Measurements from ENCODE around the gene CABLES2. TPM values are rescaled to one million over a fixed set of nuclear protein-coding genes. Genes with fewer than 3 reads are reported as not detected.
A peak's percentile ranks its signal among the peaks of the same experiment; 100 is the strongest.

Gene CABLES2
- total RNA-seq, 1 donor from 2014 or later, result 9.3 TPM

DNA sequence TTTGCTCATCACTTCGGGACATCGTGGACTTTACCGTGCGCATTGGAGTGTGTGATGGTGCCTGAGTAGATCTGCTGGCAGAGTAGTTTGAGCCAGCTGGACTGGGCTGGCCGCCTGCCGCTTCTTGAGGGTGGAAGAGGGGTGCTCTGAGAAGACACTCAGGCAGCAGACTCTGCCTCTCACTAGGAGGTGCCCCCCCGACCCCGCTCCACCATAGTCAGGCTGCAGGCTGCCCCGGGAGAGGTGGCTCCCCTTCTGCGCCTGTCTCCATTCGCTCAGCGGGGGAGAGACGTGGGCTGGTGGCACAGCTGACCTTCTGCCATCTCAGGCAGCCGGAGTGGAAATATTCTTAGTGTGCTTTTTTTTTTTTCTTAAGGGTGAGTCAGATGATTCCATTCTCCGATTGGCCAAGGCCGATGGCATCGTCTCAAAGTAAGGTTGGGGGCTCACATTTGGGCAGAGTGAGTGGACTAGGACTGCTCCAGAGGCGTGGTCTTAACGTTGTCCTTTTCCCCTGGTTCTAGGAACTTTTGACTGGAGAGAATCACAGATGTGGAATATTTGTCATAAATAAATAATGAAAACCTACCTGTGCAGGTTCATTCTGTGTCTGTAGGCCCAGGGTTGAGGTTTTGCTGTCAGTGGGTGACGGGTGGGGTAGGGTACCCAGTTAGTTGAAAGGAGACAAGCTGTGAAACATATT, 19.0 kb downstream of the CABLES2 start:
- Mint-ChIP-seq H3K27me3 (ENCODE audit: unreplicated experiment) (peaks cover 6% of the 10 kb centered on the region), H3K9me3 (ENCODE audit: unreplicated experiment) (no peaks in the 10 kb centered on the region), H3K27ac (ENCODE audit: unreplicated experiment) (peak overlapping the region; percentile 30), H3K4me3 (ENCODE audit: unreplicated experiment) (peak overlapping the region; percentile 95), H3K4me1 (ENCODE audit: unreplicated experiment) (peaks cover 20% of the 10 kb centered on the region), H3K36me3 (ENCODE audit: low read depth, unreplicated experiment) (peaks cover 18% of the 10 kb centered on the region)
- TF ChIP-seq, protein P1, sequence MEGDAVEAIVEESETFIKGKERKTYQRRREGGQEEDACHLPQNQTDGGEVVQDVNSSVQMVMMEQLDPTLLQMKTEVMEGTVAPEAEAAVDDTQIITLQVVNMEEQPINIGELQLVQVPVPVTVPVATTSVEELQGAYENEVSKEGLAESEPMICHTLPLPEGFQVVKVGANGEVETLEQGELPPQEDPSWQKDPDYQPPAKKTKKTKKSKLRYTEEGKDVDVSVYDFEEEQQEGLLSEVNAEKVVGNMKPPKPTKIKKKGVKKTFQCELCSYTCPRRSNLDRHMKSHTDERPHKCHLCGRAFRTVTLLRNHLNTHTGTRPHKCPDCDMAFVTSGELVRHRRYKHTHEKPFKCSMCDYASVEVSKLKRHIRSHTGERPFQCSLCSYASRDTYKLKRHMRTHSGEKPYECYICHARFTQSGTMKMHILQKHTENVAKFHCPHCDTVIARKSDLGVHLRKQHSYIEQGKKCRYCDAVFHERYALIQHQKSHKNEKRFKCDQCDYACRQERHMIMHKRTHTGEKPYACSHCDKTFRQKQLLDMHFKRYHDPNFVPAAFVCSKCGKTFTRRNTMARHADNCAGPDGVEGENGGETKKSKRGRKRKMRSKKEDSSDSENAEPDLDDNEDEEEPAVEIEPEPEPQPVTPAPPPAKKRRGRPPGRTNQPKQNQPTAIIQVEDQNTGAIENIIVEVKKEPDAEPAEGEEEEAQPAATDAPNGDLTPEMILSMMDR (IDR thresholded peaks at IDR 0.05; ENCODE audit: unreplicated experiment), result no peak
- DNase-seq (ENCODE audit: low spot score), result no peak

DNA sequence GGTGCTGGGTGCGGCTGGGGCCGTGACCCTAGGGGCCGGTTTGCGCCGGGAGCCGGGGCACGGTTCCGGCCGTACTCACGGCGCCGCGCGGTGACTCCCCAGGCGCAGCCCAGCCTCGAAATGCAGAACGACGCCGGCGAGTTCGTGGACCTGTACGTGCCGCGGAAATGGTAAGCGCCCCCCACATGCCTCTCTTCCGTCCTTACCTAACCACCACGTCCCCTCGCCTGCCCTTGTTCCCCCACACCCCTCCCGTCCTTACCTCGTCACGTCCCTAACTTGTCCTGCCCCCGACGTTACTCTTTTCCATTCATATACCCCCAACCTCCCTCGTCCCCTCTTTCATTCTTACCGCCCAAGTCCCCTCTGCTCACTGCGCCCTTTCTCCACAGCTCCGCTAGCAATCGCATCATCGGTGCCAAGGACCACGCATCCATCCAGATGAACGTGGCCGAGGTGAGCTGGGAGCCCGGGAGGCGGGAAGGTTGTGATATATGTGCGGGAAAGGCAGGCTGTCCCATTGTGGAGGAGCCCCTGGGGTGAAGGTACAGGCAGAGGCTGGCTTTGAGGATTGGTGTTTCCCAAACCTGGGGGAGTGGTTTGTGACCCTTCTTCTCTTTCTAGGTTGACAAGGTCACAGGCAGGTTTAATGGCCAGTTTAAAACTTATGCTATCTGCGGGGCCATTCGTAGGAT, 19.7 kb downstream of the CABLES2 start:
- no peak for DNase-seq (ENCODE audit: low spot score)
- H3K36me3 Mint-ChIP-seq (ENCODE audit: low read depth, unreplicated experiment), result peaks cover 18% of the 10 kb centered on the region
- peak overlapping the region; percentile 42 for H3K27ac Mint-ChIP-seq (ENCODE audit: unreplicated experiment)
- H3K4me1 Mint-ChIP-seq (ENCODE audit: unreplicated experiment), result peaks cover 20% of the 10 kb centered on the region
- TF ChIP-seq, protein P1 (IDR thresholded peaks at IDR 0.05; ENCODE audit: unreplicated experiment), result no peak
- peak overlapping the region; percentile 95 for H3K4me3 Mint-ChIP-seq (ENCODE audit: unreplicated experiment)
- no peaks in the 10 kb centered on the region for H3K9me3 Mint-ChIP-seq (ENCODE audit: unreplicated experiment)
- peaks cover 6% of the 10 kb centered on the region for H3K27me3 Mint-ChIP-seq (ENCODE audit: unreplicated experiment)

DNA sequence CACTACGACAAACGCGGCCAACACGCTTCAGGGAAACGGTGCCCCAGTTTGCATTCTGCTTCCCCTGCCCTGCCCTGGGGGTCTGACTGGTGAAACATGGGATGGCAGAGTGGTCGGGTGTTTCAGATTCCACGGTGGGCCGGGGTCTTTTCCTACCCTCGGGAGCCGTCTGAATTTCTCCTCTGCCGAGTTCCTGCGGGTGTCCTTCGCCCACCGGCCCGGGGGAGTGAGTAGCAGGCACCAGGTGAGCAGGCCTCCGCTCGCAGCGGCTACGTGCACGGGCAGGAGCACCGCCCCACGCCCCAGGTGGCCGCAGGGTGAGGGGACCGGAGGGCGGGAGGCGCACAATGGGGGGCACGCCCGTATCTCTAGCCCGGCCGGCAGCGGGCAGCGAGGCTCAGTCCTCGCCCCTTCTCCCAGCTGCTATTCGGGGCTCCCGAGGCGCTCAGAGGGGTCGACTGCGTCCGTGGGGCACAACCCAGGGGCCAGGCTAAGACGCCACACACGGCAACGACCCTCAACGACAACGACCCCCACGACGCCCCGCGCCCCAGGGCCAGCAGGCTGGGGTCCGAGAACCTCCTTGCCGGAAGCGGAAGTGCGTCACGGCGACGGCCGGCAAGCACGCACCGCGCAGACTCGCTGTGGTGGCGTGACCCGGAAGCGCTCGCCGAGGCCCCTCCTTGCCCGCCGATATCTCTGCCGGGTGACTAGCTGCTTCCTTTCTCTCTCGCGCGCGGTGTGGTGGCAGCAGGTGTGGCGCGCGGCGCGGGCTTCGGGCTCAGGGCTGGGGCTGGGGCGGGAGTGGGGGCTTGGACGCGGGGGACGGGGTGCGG, 20.5 kb downstream of the CABLES2 start, which contains the start of gene RPS21:
Gene RPS21 (plus strand): TSS at position 721 of the 836 bp plus-strand sequence. CDS start 236 bp downstream, outside the sequence.
- TF ChIP-seq, protein P1 (IDR thresholded peaks at IDR 0.05; ENCODE audit: unreplicated experiment), result no peak
- H3K9me3 Mint-ChIP-seq (ENCODE audit: unreplicated experiment), result no peaks in the 10 kb centered on the region
- peak within 1 kb of the TSS; percentile 82 for H3K27ac Mint-ChIP-seq (ENCODE audit: unreplicated experiment)
- H3K36me3 Mint-ChIP-seq (ENCODE audit: low read depth, unreplicated experiment), result peaks cover 25% of the 10 kb centered on the region
- H3K27me3 Mint-ChIP-seq (ENCODE audit: unreplicated experiment), result peaks cover 9% of the 10 kb centered on the region
- peak within 1 kb of the TSS; percentile 98 for H3K4me3 Mint-ChIP-seq (ENCODE audit: unreplicated experiment)
- H3K4me1 Mint-ChIP-seq (ENCODE audit: unreplicated experiment), result peaks cover 24% of the 10 kb centered on the region
- peak; percentile 91 for DNase-seq (ENCODE audit: low spot score)

DNA sequence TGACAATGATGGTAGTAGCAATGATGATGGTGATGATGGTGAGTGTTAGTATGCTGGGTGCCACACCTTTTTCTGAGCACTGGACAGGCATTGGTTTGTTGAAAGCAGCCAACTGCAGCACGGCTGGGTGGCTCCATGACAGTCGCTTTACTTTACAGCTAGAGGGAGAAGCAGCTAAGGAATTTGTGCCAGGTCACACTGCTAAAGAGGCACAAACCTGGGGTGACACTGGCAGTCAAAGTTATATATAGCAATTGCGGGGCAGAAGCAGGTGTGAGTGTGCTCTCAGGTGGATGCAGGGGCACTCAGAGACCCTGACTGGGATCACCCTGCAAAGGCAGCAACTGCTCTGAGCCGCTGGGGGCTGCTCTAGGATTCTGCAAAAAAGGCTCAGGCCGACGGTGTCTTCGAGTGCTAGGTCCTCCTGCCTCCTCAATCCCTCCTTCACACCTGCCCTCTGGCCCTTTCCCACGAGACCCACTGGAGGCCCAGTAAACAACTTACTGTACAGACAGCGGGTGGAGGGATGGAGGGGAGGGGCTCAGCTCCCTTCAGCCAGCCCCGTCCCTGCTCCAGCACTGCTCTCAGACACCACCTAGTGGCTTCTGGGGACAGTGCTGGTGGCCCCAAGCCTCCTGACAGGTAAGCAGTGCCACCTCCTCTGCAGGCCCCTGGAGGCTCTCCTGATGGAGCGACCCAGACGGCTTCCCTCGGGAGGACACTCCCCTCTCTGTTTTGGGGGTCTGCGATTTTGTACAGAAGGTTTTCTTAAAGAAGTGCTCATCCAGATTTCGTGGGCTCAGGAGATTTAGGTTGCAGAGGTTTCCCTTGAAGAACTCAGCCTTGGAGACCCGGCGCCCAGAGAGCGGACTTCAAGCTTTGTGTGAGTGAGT, 24.5 kb downstream of the CABLES2 start:
- H3K4me3 Mint-ChIP-seq (ENCODE audit: unreplicated experiment), result peak overlapping the region; percentile 87

More for the DNA sequence above, 24.5 kb downstream of the CABLES2 start:
- Mint-ChIP-seq H3K9me3 (ENCODE audit: unreplicated experiment) (no peaks in the 10 kb centered on the region), H3K27me3 (ENCODE audit: unreplicated experiment) (peaks cover 5% of the 10 kb centered on the region), H3K27ac (ENCODE audit: unreplicated experiment) (no peak overlapping the region), H3K4me1 (ENCODE audit: unreplicated experiment) (peaks cover 16% of the 10 kb centered on the region), H3K36me3 (ENCODE audit: low read depth, unreplicated experiment) (peaks cover 7% of the 10 kb centered on the region)
- TF ChIP-seq, protein P1 (IDR thresholded peaks at IDR 0.05; ENCODE audit: unreplicated experiment), result peak; percentile 60
- peak; percentile 82 for DNase-seq (ENCODE audit: low spot score)
